ENCODE data around the gene TNRC18.

- TF ChIP-seq ZFP37 (tag by site-specific recombination; IDR thresholded peaks at IDR 0.05) (no peak), CTCF (tag by site-specific recombination; IDR thresholded peaks at IDR 0.05) (no peak), REST (tag by site-specific recombination; IDR thresholded peaks at IDR 0.05) (no peak), ZNF302 (tag by site-specific recombination; IDR thresholded peaks at IDR 0.05; ENCODE audit: low read depth) (no peak), PBX3 (CRISPR knock-in tag; IDR thresholded peaks at IDR 0.05) (0 out of 2 replicates have a peak, but pooled peaks have one; percentile 7), ZNF335 (tag by site-specific recombination; conservative IDR thresholded peaks at IDR 0.05) (peak; percentile 43), ZBTB49 (tag by site-specific recombination; IDR thresholded peaks at IDR 0.05; ENCODE audit: low read depth) (0 out of 2 replicates have a peak, but pooled peaks have one; percentile 9), ZBTB26 (tag by site-specific recombination; optimal IDR thresholded peaks at IDR 0.05) (no peak), YY1 (tag by site-specific recombination; IDR thresholded peaks at IDR 0.05) (no peak), TCF7L2 (IDR thresholded peaks at IDR 0.05; ENCODE audit: borderline replicate concordance, low read depth, low read length) (no peak; the same call in 1 of the 2 replicates), TSHZ1 (tag by site-specific recombination; IDR thresholded peaks at IDR 0.05; ENCODE audit: borderline replicate concordance) (no peak), ZNF530 (tag by site-specific recombination; IDR thresholded peaks at IDR 0.05; ENCODE audit: low read depth) (no peak), ZBTB8A (tag by site-specific recombination; IDR thresholded peaks at IDR 0.05) (peak; percentile 56; the same call in 1 of the 2 replicates), ZNF248 (tag by site-specific recombination; IDR thresholded peaks at IDR 0.05) (no peak)
Measured at GRCh38 chr7:5429253-5429856, 5.7 kb upstream of the TNRC18 start.

Data from HEK293 (cell line).